Prostate gland (tissue), 2 donors: ENCODE data around the gene PDLIM1. TPM values are rescaled to one million over a fixed set of nuclear protein-coding genes. Genes with fewer than 3 reads are reported as not detected.

Experiments
- DNase-seq: peaks from one replicate; pipeline ENCODE4 v3.0.0-alpha.2; 2019; ENCODE audit warnings: low spot score
- H3K27ac ChIP-seq, 2 donors: fragments of 200-600 bp; sonication (generic); 2 replicates each; pipeline ENCODE4 v1.5.1; 2017 to 2019
- H3K27me3 ChIP-seq: fragments of 200-600 bp; sonication (generic); replicated peaks from 2 replicates; pipeline ENCODE4 v1.5.1; 2019; ENCODE audit not compliant: insufficient read depth
- H3K36me3 ChIP-seq, 2 donors: fragments of 200-600 bp; sonication (generic); 1 replicate in 1 of 2; 2 replicates in 1 of 2; pipeline versions ENCODE4 v1.5.1 to v1.8.1; 2017 to 2019
- H3K4me1 ChIP-seq: fragments of 200-600 bp; sonication (generic); replicated peaks from 2 replicates; pipeline ENCODE4 v1.5.1; 2019
- H3K4me3 ChIP-seq, 2 donors: fragments of 200-600 bp; sonication (generic); 2 replicates each; pipeline ENCODE4 v1.5.1; 2017 to 2019
- H3K9me3 ChIP-seq: fragments of 200-600 bp; sonication (generic); 2 replicates; pipeline ENCODE4 v1.5.1; 2017
- POLR2A ChIP-seq: fragments of 450-650 bp; IDR thresholded peaks from one replicate; pipeline ENCODE4 v1.6.1; 2016; ENCODE audit warnings: antibody characterized with exemption, mild to moderate bottlenecking
- POLR2AphosphoS5 ChIP-seq: sonication (generic); formaldehyde crosslinking; IDR thresholded peaks from one replicate; pipeline ENCODE4 v1.6.1; 2017; ENCODE audit warnings: antibody characterized with exemption
- WGBS: methylation state at CpG from one replicate; pipeline ENCODE4 v1.1.5; 2018; 5-methylcytosine and 5-hydroxymethylcytosine counted together
- intact Hi-C: fragments of 100-400 bp; cut with DNase I; formaldehyde crosslinking; loops from one replicate; pipeline ENCODE4 v1.14.2; 2022
- total RNA-seq, 2 donors: library from RNA; depleted of rRNA; stranded (reverse); fragments of >200 nt; gene quantifications; one replicate each; pipeline ENCODE4 v1.1.0, GENCODE V29; 2016
- TF ChIP-seq, protein P1 (sequence below), 4 experiments: fragments of 200-600 bp in 2 of 4; fragments of 450-650 bp in 2 of 4; sonication (generic) in 2 of 4; IDR thresholded peaks; 1 replicate in 3 of 4; 2 replicates in 1 of 4; pipeline ENCODE4 v1.5.1; 2016 to 2019; ENCODE audit warnings: antibody characterized with exemption in 4 of 4, mild to moderate bottlenecking in 2 of 4, moderate library complexity in 2 of 4

PDLIM1 gene
- total RNA-seq, 2 donors from 2014 or later = 63.2 to 82.0 TPM

- Histone ChIP-seq H3K27ac (no peak overlapping the region), H3K9me3 (no peaks in the 10 kb centered on the region), H3K4me3 (no peak overlapping the region), H3K27me3 (no peaks in the 10 kb centered on the region), H3K4me1 (no peaks in the 10 kb centered on the region), H3K36me3 (no peaks in the 10 kb centered on the region)
- intact Hi-C loops = no loop called here
- WGBS = 62% methylated on average over 3 of the region's 3 CpGs
- DNase-seq = no peak
- TF ChIP-seq POLR2AphosphoS5 (no peak), POLR2A (no peak)
- TF ChIP-seq, protein P1, sequence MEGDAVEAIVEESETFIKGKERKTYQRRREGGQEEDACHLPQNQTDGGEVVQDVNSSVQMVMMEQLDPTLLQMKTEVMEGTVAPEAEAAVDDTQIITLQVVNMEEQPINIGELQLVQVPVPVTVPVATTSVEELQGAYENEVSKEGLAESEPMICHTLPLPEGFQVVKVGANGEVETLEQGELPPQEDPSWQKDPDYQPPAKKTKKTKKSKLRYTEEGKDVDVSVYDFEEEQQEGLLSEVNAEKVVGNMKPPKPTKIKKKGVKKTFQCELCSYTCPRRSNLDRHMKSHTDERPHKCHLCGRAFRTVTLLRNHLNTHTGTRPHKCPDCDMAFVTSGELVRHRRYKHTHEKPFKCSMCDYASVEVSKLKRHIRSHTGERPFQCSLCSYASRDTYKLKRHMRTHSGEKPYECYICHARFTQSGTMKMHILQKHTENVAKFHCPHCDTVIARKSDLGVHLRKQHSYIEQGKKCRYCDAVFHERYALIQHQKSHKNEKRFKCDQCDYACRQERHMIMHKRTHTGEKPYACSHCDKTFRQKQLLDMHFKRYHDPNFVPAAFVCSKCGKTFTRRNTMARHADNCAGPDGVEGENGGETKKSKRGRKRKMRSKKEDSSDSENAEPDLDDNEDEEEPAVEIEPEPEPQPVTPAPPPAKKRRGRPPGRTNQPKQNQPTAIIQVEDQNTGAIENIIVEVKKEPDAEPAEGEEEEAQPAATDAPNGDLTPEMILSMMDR (IDR thresholded peaks at IDR 0.05) = no peak
Observed at GRCh38 chr10:95260397-95260881, 30.4 kb downstream of the PDLIM1 start.

- 91% methylated on average over 7 of the region's 7 CpGs for WGBS
- intact Hi-C loops = no loop called here
- TF ChIP-seq, protein P1 (IDR thresholded peaks at IDR 0.05) = no peak
- no peak overlapping the region for H3K4me3 ChIP-seq
- no peaks in the 10 kb centered on the region for H3K36me3 ChIP-seq
- no peak overlapping the region for H3K27ac ChIP-seq
- no peaks in the 10 kb centered on the region for H3K27me3 ChIP-seq
- no peaks in the 10 kb centered on the region for H3K9me3 ChIP-seq
- no peak for DNase-seq
- no peaks in the 10 kb centered on the region for H3K4me1 ChIP-seq
Observed at GRCh38 chr10:95257849-95258248, 33.0 kb downstream of the PDLIM1 start.

DNA sequence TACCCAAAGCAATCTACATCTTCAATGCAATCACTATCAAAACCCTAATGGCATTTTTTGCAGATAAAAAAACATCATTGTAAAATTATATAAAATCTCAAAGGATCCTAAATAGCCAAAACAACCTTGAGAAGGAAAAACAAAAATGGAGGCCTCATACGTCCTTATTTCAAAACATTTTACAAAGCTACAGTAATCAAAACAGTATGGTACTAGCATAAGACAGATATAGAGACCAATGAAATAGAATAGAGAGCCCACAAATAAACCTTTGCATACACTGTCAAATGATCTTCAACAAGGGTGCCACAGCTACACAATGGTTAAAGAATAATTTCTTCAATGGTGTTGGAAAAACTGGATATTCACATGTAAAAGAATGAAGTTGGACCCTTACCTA is 34.5 kb downstream of the PDLIM1 start:
- Histone ChIP-seq H3K4me3 (no peak overlapping the region), H3K9me3 (no peaks in the 10 kb centered on the region), H3K27me3 (no peaks in the 10 kb centered on the region), H3K36me3 (no peaks in the 10 kb centered on the region), H3K4me1 (no peaks in the 10 kb centered on the region), H3K27ac (no peak overlapping the region)
- 95% methylated on average over 1 of the region's 1 CpG for WGBS
- TF ChIP-seq, protein P1 (IDR thresholded peaks at IDR 0.05) = no peak
- TF ChIP-seq POLR2AphosphoS5 (no peak), POLR2A (no peak)
- intact Hi-C loops = no loop called here
- DNase-seq = no peak

GRCh38 chr10:95254629-95255028 is 36.2 kb downstream of the PDLIM1 start:
- intact Hi-C loops = no loop called here
- TF ChIP-seq POLR2AphosphoS5 (no peak), POLR2A (no peak)
- TF ChIP-seq, protein P1 (IDR thresholded peaks at IDR 0.05) = no peak
- Histone ChIP-seq H3K4me3 (no peak overlapping the region), H3K4me1 (no peaks in the 10 kb centered on the region), H3K36me3 (no peaks in the 10 kb centered on the region), H3K27ac (no peak overlapping the region), H3K9me3 (no peaks in the 10 kb centered on the region), H3K27me3 (no peaks in the 10 kb centered on the region)
- 84% methylated on average over 3 of the region's 3 CpGs for WGBS
- DNase-seq = no peak

DNA sequence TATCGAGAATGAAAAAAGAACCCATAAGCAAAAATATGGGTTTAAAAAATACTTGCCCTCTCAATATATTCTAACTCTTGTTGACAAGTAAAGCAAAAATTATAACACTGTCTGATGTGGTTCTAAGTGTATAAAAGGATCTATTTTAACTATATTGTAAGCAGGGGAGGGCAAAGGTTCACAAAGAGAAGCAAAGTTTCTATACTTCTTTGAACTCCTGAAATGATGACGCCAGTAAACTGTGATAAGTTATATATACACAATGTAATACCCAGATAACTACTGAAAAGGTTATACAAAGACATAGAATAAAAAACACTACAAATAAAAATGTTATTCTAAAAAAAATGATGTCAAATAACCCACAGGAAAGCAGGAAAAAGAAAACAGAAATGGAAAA is 37.1 kb downstream of the PDLIM1 start:
- DNase-seq = no peak

More for the DNA sequence above, 37.1 kb downstream of the PDLIM1 start:
- H3K27me3 ChIP-seq = no peaks in the 10 kb centered on the region
- H3K4me3 ChIP-seq = no peak overlapping the region
- no peaks in the 10 kb centered on the region for H3K4me1 ChIP-seq
- TF ChIP-seq, protein P1 (IDR thresholded peaks at IDR 0.05) = no peak
- TF ChIP-seq POLR2AphosphoS5 (no peak), POLR2A (no peak)
- intact Hi-C loops = no loop called here
- H3K9me3 ChIP-seq = no peaks in the 10 kb centered on the region
- 94% methylated on average over 2 of the region's 2 CpGs for WGBS
- no peaks in the 10 kb centered on the region for H3K36me3 ChIP-seq
- no peak overlapping the region for H3K27ac ChIP-seq
